ENCODE measurements around the gene PELO. TPM values are rescaled to one million over a fixed set of nuclear protein-coding genes. Genes with fewer than 3 reads are reported as not detected.

Gene PELO
- total RNA-seq, 1 donor from 2014 or later, result 39.1 TPM

DNA sequence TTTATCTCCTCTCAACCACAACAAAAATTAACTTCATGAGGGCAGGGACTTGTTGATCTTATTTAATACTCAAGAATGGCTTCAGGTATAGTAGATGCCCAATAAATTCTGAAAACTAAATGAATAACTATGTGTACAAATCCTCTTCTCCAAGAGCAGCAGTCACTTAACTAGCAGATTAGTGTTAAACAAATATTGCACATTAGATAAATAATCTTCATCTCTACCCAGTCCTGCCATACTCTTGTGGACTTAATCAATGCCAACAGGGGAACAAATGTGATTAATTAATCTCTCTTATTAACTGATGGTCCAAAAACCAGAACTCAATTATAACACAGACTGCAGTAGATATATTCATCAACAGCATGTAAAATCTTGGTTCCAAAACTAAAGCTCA, 15.0 kb upstream of the PELO start:
- intact Hi-C loops (cut with DNase I), result no loop called here
- H3K27me3 ChIP-seq, result no peaks in the 10 kb centered on the region
- H3K27ac ChIP-seq, result no peak overlapping the region
- H3K36me3 ChIP-seq, result no peaks in the 10 kb centered on the region
- TF ChIP-seq, protein P1, sequence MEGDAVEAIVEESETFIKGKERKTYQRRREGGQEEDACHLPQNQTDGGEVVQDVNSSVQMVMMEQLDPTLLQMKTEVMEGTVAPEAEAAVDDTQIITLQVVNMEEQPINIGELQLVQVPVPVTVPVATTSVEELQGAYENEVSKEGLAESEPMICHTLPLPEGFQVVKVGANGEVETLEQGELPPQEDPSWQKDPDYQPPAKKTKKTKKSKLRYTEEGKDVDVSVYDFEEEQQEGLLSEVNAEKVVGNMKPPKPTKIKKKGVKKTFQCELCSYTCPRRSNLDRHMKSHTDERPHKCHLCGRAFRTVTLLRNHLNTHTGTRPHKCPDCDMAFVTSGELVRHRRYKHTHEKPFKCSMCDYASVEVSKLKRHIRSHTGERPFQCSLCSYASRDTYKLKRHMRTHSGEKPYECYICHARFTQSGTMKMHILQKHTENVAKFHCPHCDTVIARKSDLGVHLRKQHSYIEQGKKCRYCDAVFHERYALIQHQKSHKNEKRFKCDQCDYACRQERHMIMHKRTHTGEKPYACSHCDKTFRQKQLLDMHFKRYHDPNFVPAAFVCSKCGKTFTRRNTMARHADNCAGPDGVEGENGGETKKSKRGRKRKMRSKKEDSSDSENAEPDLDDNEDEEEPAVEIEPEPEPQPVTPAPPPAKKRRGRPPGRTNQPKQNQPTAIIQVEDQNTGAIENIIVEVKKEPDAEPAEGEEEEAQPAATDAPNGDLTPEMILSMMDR (IDR thresholded peaks at IDR 0.05), result no peak
- H3K4me1 ChIP-seq, result peaks cover 0 to 2% of the 10 kb centered on the region in 2 donors
- no peak for DNase-seq (ENCODE audit: low spot score in 2 of 2)
- H3K9me3 ChIP-seq, result no peaks in the 10 kb centered on the region
- no peak overlapping the region for H3K4me3 ChIP-seq

DNA sequence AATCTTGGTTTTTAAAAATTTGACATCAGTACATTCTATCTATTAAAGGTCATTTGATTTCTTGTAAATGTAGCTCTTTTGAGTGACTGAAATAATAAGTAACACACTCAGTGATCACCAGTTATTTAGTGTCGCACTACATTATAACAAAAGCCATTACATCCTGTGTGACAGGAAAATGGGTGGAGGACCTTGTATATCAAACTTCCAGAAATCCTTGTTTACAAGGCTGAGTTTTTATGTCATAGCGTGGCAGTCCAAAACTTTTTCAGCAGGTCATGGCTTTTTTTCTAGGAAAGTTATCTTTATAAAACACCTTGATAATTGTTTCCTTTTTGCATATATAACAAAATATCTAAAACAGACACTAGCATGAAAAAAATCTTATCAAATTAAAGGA, 14.4 kb upstream of the PELO start:
- DNase-seq (ENCODE audit: low spot score in 2 of 2), result no peak
- Histone ChIP-seq H3K36me3 (no peaks in the 10 kb centered on the region), H3K27me3 (no peaks in the 10 kb centered on the region), H3K4me3 (no peak overlapping the region), H3K9me3 (no peaks in the 10 kb centered on the region), H3K4me1 (peaks cover 0 to 2% of the 10 kb centered on the region in 2 donors), H3K27ac (no peak overlapping the region)
- intact Hi-C loops (cut with DNase I), result no loop called here
- TF ChIP-seq, protein P1 (IDR thresholded peaks at IDR 0.05), result no peak

DNA sequence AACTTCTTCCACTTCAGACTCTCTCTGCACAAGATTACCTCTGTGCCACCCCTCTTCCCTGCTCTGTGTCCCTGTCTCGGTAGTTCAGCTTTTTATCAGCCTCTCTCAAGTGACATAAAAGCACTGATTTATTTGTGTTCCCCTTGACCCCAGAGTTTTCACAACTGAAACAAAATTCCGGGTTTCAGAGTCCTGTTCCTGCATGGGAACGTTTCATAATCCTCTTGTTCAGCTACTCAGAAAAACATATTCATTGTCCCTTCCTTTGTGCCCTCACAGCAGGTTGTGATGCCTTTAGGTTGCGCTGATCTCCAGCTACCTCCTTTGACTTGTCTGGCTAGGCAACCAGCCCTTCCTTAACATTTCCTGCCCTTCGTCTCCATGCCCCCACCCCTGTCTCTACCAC, 13.7 kb upstream of the PELO start:
- intact Hi-C loops (cut with DNase I), result no loop called here
- Histone ChIP-seq H3K4me3 (no peak overlapping the region), H3K36me3 (no peaks in the 10 kb centered on the region)

DNA sequence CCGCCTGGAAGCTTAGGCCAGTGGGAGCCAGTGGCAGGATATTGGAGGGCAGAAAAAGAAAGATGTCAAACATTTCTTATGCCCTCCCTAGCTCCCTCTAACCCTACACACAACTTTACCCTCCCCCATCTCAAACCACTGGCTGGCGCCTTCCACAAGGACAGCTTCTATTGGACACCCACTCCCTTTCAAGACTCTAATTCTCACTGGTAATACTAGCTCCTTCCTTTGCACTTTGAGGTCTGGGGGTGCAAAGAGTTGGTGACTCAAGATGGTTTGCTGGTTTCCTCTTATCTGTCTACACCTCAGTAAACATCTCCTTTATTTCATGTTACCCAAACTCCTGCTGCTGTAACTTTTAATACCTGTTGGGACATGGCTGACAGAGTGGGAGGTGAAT, 11.6 kb upstream of the PELO start:
- H3K27me3 ChIP-seq, result no peaks in the 10 kb centered on the region
- H3K27ac ChIP-seq, result no peak overlapping the region
- no peaks in the 10 kb centered on the region for H3K4me1 ChIP-seq
- no peak for DNase-seq (ENCODE audit: low spot score in 2 of 2)
- intact Hi-C loops (cut with DNase I), result no loop called here
- no peaks in the 10 kb centered on the region for H3K36me3 ChIP-seq
- no peaks in the 10 kb centered on the region for H3K9me3 ChIP-seq
- no peak overlapping the region for H3K4me3 ChIP-seq
- TF ChIP-seq, protein P1 (IDR thresholded peaks at IDR 0.05), result no peak

More for the DNA sequence above, 13.7 kb upstream of the PELO start:
- no peak overlapping the region for H3K27ac ChIP-seq
- H3K27me3 ChIP-seq, result no peaks in the 10 kb centered on the region
- no peaks in the 10 kb centered on the region for H3K4me1 ChIP-seq
- DNase-seq (ENCODE audit: low spot score in 2 of 2), result no peak
- no peaks in the 10 kb centered on the region for H3K9me3 ChIP-seq
- TF ChIP-seq, protein P1 (IDR thresholded peaks at IDR 0.05), result no peak

DNA sequence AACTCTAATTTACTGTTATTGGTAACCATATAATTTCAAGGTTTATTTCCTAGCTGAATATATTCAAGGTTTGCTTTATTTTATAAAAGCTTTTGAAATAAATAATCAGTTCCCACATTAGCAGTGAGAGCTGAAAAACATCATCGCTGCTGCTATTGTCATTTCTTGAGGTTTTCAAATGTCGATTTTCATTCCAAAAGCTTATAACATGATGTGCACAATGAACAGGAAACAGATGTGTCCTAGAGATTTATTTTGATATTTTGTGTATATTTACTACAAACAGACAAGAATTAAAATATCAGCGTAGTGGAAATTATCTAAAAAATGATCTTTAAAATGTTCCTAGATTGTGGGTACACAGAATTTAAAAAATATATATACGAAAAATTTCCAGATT, 10.5 kb upstream of the PELO start:
- no peaks in the 10 kb centered on the region for H3K4me1 ChIP-seq
- H3K9me3 ChIP-seq, result no peaks in the 10 kb centered on the region
- intact Hi-C loops (cut with DNase I), result no loop called here
- H3K36me3 ChIP-seq, result no peaks in the 10 kb centered on the region
- TF ChIP-seq, protein P1 (IDR thresholded peaks at IDR 0.05), result no peak
- no peak overlapping the region for H3K4me3 ChIP-seq
- DNase-seq (ENCODE audit: low spot score in 2 of 2), result no peak
- no peak overlapping the region for H3K27ac ChIP-seq
- H3K27me3 ChIP-seq, result no peaks in the 10 kb centered on the region

DNA sequence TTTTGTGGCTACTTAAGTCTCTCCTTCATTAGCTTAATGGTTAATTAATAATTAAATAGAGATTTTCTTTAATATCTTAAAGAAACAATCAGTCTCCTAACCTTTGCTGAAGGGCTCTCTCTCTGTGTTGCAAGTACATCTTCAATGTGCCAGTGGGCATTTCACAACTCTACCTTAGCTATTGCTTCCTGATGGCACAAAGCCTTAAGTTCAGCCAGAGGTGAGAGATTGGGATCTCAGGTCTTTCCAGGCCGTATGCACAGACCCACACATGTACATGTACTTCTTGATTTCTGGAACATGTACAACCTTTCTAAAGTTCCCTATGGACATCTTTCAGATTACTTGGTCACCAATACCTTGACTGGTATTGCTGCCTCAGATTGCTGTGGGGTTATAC, 8.9 kb upstream of the PELO start:
- Histone ChIP-seq H3K27ac (no peak overlapping the region), H3K27me3 (no peaks in the 10 kb centered on the region), H3K9me3 (no peaks in the 10 kb centered on the region), H3K4me3 (no peak overlapping the region), H3K4me1 (peaks cover 0 to 4% of the 10 kb centered on the region in 2 donors), H3K36me3 (no peaks in the 10 kb centered on the region)
- no peak for DNase-seq (ENCODE audit: low spot score in 2 of 2)
- TF ChIP-seq, protein P1 (IDR thresholded peaks at IDR 0.05), result no peak
- intact Hi-C loops (cut with DNase I), result no loop called here

Measured in ascending aorta (tissue), 2 donors.